ENCODE results near the gene CPSF3.

CPSF3 gene

DNA sequence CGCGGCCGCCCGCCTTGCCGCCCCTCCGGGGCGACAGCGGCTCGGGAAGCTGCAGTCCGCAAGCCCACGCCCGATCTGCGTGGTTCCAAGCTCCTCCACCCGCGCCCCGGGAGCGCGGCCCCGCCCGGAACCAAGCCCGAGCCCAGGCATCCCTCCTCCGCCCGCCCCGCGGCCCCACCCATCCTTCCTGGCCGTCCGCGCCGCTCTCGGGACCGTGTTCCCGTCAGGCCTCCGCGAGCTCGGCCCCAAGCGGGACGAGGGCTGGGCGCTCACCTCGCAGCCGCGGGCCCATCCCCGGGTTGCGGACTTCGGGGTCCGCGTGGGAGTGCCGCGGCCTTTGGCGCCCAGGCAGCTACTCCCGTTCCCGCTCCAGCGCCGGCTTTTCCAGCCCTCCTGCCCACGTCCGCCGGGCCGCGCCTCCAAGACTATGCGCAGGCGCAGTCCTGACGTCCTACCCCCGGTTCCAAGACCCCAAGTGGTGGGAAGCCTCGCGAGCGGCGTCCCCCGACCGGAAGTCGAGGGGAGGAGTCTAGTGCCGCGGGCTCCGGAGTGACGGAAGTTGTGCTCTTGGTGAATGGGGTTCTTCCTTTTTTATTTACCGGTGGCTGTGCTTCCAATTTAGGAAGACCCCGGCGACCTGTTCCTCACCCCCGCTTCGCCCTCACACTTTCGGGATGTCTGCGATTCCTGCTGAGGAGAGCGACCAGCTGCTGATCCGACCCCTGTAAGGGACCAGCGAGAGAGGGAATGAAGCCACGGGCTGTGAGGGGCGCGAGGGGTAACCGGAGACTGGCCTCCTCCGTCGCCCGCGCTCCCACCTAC lies at the start of gene CPSF3, which contains the start of gene ITGB1BP1:
Gene CPSF3 (plus strand): TSS at position 555 of the 822 bp plus-strand sequence. CDS start 120 bp downstream, at position 675.
Gene ITGB1BP1 (minus strand): TSS at position 429 of the 822 bp plus-strand sequence. CDS start 4,831 bp downstream, outside the sequence.
- TF ChIP-seq, protein P1, sequence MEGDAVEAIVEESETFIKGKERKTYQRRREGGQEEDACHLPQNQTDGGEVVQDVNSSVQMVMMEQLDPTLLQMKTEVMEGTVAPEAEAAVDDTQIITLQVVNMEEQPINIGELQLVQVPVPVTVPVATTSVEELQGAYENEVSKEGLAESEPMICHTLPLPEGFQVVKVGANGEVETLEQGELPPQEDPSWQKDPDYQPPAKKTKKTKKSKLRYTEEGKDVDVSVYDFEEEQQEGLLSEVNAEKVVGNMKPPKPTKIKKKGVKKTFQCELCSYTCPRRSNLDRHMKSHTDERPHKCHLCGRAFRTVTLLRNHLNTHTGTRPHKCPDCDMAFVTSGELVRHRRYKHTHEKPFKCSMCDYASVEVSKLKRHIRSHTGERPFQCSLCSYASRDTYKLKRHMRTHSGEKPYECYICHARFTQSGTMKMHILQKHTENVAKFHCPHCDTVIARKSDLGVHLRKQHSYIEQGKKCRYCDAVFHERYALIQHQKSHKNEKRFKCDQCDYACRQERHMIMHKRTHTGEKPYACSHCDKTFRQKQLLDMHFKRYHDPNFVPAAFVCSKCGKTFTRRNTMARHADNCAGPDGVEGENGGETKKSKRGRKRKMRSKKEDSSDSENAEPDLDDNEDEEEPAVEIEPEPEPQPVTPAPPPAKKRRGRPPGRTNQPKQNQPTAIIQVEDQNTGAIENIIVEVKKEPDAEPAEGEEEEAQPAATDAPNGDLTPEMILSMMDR (IDR thresholded peaks at IDR 0.05; ENCODE audit: low read depth, low read length) = no peak
- peak; percentile 94 for DNase-seq (ENCODE audit: extremely low read depth, low read depth)

DNA sequence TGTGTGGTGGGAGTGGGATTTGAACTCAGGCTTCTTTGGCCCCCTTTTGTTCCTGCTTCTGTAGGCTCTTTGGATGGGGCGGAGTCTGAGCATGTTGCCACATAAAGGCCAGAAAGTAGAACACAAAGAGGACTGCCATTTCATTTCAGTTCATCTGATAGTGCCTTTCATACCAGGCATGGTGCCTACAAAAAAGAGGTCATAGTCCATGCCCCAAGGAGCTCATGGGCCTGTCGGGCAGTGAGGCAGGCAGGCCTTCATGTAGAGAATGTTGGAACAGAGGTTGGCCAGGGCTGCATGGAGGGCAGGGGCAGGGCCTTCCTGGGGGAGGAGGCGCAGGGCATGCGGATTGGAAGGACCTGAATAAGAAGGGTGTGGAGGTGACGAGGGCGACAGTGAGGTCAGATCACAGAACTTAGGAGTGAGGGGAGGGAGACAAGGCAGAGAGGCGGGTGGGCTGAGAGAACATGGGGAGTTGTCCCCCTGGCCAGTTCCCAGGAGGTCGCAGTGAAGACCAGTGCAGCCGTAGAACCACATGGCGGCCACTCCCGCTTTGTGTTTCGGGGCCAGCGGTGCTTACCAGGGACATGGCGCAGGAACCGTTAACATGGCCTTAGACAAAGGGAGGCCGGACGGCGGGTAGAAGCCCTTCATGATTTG lies 49.3 kb upstream of the CPSF3 start:
- TF ChIP-seq, protein P1 (IDR thresholded peaks at IDR 0.05; ENCODE audit: low read depth, low read length) = no peak

DNA sequence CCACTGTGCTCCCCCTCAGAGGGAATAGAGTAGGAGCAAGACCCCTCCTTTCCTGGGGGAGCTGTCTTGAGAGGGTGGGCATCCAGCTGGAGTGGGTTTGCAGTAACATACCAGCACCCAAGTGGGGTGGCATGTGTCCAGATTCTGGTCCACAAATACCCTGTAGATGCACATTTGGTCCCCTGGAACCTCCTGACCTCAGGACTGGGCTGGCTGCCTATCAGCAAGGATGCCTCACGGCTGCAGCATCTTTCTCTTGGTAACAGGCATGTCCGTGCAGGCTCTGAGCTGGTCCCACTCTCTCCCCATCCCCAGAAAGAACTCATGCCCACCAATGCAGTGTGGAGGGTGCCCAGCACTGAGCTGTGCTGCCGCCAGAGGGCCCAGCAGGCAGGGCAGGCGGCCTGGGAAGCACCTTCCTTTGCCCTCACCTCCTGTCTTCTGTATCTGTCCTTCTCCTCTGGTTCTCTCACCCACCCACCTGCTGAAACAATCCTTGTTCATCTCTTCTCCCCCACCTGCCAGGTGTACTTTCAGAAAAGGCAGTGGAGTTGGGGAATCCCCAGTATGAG lies 47.5 kb upstream of the CPSF3 start:
- TF ChIP-seq, protein P1 (IDR thresholded peaks at IDR 0.05; ENCODE audit: low read depth, low read length) = no peak
- DNase-seq (ENCODE audit: extremely low read depth, low read depth) = no peak

More for the DNA sequence above, 49.3 kb upstream of the CPSF3 start:
- no peak for DNase-seq (ENCODE audit: extremely low read depth, low read depth)

DNA sequence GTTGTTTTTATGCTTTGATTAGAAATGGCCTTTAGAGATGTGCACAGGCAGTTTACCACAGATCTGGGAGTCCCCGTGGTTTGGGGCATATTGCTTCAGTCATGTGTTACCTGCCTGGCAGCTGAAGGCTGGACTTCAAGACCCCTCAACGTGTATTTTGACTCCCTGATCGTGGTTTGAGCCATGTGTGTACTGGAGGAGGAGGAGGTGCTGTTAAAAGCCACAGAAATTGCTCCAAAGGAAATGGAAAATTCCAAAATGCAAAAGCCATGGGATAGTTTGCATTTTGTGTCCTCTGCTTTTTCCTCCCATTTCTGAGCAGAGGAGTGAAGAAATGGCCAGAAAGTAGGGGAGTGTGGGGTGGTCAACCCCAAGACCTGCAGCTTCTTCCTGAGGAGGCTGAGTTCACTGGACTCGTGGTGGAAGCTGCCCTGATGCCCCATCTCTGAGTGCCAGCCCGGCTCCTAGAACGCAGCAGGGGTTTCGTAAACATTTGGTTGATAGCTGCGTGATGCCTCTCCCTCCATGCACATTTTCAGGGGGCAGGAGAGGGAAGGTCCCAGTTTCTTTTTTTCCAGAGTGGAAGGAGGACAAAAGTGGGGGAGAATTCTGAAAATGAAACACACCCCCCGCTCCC lies 45.9 kb upstream of the CPSF3 start:
- DNase-seq (ENCODE audit: extremely low read depth, low read depth) = no peak
- TF ChIP-seq, protein P1 (IDR thresholded peaks at IDR 0.05; ENCODE audit: low read depth, low read length) = no peak

DNA sequence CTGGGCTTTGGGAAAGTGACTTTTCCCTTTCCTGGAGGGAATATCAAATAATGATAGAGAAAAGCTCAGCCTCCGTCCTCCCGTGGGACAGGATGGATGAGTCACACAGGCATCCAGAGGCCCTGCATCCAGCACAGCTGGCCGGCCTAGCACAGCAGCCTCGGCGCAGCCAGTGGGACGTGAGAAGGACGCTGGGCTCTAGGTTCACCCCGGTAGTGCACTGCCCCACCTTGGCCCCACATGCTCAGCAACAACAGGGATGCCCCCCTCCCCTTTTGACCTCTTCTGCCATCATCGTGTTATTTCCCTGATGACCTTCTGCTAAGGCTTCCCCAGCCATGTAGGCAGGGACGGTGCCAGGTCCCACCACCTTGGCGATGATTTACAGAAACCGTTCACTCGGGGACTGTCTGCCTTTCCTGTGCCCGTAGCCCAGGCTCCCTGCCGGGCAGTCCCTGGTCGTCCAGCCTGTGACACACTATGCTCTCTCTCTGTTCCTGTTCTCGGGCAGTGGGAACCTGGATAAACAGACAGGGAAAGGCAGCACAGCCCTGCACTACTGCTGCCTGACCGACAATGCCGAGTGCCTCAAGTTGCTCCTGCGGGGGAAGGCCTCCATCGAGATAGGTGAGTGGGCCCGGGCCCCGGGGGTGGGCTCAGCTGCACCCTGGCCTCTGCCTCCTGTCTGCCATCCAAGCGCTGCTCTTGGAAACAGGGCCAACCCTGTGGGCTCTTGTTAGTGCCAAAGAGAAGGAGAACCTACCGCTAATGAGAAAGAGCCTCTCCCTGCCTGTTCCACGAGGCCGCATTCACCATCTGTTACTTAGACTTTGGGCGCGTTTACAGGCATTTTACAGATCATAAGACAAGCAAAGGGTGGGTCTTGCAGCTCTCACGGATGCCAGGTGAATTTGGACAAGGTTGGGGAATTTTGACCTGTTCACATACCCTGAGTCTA lies 44.7 kb upstream of the CPSF3 start:
- DNase-seq (ENCODE audit: extremely low read depth, low read depth) = peak; percentile 31
- TF ChIP-seq, protein P1 (IDR thresholded peaks at IDR 0.05; ENCODE audit: low read depth, low read length) = no peak

DNA sequence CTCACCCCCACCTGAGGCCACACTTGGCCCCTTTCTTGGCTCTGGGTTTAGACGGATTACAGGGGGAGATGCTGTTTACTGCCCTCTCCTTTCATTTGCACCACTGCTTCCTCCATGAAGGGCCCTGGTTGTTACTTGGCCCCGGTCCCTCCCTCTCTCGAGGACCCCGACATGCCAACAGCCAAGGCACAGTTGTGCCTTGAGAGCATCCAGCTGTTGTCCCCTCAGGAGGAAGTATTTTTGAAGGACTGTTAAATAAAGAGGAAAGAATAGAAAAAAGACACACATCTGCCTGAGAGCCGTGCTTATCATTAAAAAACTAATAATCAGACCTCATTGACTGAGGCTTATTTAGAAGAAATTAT lies 44.1 kb upstream of the CPSF3 start:
- no peak for DNase-seq (ENCODE audit: extremely low read depth, low read depth)
- TF ChIP-seq, protein P1 (IDR thresholded peaks at IDR 0.05; ENCODE audit: low read depth, low read length) = no peak
